NT2/D1 (cell line): ENCODE results near the gene OR51F1.

Source experiments
- YY1 ChIP-seq: IDR thresholded peaks from 2 replicates; pipeline ENCODE4 v1.6.1; 2011; ENCODE audit not compliant: insufficient read length, insufficient read depth
- ZNF274 ChIP-seq: IDR thresholded peaks from 2 replicates; pipeline ENCODE4 v1.6.1; 2011; ENCODE audit warnings: mild to moderate bottlenecking, low read depth, low read length

DNA sequence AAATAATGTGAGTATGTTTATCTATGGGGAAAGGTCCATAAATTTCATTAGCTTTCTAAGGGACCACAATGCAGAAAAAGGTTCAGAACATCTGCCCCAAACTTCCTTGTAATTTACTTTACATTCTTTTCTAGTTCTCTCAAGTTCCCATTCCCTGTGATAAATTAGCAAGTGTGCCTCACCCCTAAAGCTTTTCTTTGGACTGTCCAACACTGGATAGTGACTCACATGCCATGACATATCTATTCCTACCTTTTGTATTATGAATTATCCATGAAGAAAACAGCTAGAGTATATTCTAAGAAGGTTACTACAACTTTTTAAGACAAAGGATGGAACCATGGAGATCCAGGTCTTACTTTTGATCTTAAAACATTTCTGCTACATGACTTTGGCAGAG lies 1.6 kb downstream of the OR51F1 start:
- TF ChIP-seq ZNF274, result no peak
- TF ChIP-seq YY1, result no peak
